Spleen (tissue), 7 donors: ENCODE results near the gene MRPS31.

ENCODE experiments used
- POLR2A ChIP-seq, 3 donors: fragments of 450-650 bp; IDR thresholded peaks; one replicate each; pipeline ENCODE4 v1.5.1; 2017; ENCODE audit warnings: antibody characterized with exemption in 3 of 3, mild to moderate bottlenecking in 1 of 3
- POLR2AphosphoS5 ChIP-seq, 3 donors: sonication (generic); formaldehyde crosslinking; IDR thresholded peaks; one replicate each; pipeline ENCODE4 v1.5.1; 2017; ENCODE audit warnings: antibody characterized with exemption in 3 of 3
- TF ChIP-seq, protein P1 (sequence below), 11 experiments: fragments of 200-600 bp in 7 of 11; fragments of 450-650 bp in 4 of 11; sonication (generic) in 4 of 11; IDR thresholded peaks in 8 of 11; conservative IDR thresholded peaks in 3 of 11; 1 replicate in 7 of 11; 2 replicates in 4 of 11; pipeline versions ENCODE4 v1.4.0 to v1.8.0; 2016 to 2021; ENCODE audit warnings: antibody characterized with exemption in 11 of 11, inconsistent platforms in 4 of 11, mild to moderate bottlenecking in 1 of 11
- donor health status: DM: no; HTN: no; CAD: no; lungs with moderate emphysema.
- donor health status: DM: no; HTN: no; CAD: no.
- donor health status: DM: no; HTN: no; CAD: no.

GRCh38 chr13:40793339-40793738, 22.3 kb upstream of the MRPS31 start:
- TF ChIP-seq, protein P1, sequence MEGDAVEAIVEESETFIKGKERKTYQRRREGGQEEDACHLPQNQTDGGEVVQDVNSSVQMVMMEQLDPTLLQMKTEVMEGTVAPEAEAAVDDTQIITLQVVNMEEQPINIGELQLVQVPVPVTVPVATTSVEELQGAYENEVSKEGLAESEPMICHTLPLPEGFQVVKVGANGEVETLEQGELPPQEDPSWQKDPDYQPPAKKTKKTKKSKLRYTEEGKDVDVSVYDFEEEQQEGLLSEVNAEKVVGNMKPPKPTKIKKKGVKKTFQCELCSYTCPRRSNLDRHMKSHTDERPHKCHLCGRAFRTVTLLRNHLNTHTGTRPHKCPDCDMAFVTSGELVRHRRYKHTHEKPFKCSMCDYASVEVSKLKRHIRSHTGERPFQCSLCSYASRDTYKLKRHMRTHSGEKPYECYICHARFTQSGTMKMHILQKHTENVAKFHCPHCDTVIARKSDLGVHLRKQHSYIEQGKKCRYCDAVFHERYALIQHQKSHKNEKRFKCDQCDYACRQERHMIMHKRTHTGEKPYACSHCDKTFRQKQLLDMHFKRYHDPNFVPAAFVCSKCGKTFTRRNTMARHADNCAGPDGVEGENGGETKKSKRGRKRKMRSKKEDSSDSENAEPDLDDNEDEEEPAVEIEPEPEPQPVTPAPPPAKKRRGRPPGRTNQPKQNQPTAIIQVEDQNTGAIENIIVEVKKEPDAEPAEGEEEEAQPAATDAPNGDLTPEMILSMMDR (IDR thresholded peaks at IDR 0.05 in 8 of 11, conservative IDR thresholded peaks at IDR 0.05 in 3 of 11), result no peak
- TF ChIP-seq POLR2A (IDR thresholded peaks at IDR 0.05) (no peak), POLR2AphosphoS5 (IDR thresholded peaks at IDR 0.05) (no peak)
